SK-N-SH (cell line): Measurements from ENCODE around the gene YWHAE. TPM values are rescaled to one million over a fixed set of nuclear protein-coding genes. Genes with fewer than 3 reads are reported as not detected.
"Not testable (repeated sequence)": the region's sequence is repeated elsewhere in the genome, so short reads cannot be mapped to it uniquely, and the experiment has no call there.

Experiments used
- CTCF ChIA-PET: fragments of 300-600, 350-600 bp; formaldehyde crosslinking; extraction: SDS; loops from one replicate; lab custom pipeline; 2021; lab: Yijun Ruan, JAX
- POLR2A ChIA-PET: fragments of 350-600 bp; sonication (Branson Sonifier 250); formaldehyde crosslinking; extraction: SDS; loops from one replicate; lab custom pipeline; 2020; ENCODE audit warnings: antibody characterized with exemption, inconsistent platforms; lab: Yijun Ruan, JAX
- DNase-seq: peaks from one replicate; pipeline ENCODE4 v3.0.0; 2012
- H2AFZ ChIP-seq: fragments of 200-600 bp; sonication (generic); 2 replicates; pipeline ENCODE4 v1.8.1; 2016; ENCODE audit warnings: antibody characterized with exemption, mild to moderate bottlenecking, low read depth
- H3F3A ChIP-seq: fragments of 200-600 bp; sonication (generic); replicated peaks from 2 replicates; pipeline ENCODE3; 2016; ENCODE audit warnings: antibody characterized with exemption, mild to moderate bottlenecking; ENCODE audit not compliant: insufficient read depth
- H3K27ac ChIP-seq, 2 experiments: fragments of 200-500 bp in 1 of 2; fragments of 200-600 bp in 1 of 2; sonication (Bioruptor generic) in 1 of 2; sonication (generic), shearing (Covaris generic) in 1 of 2; 2 replicates each; pipeline versions ENCODE4 v1.5.1 to v1.6.1; 2014 to 2016; ENCODE audit warnings: low read depth in 2 of 2, inconsistent platforms in 1 of 2, low read length in 1 of 2, mild to moderate bottlenecking in 1 of 2, mixed read lengths in 1 of 2
- H3K27me3 ChIP-seq: fragments of 200-600 bp; sonication (generic), shearing (Covaris generic); 2 replicates; pipeline ENCODE4 v1.6.1; 2016; ENCODE audit warnings: mixed run types; ENCODE audit not compliant: insufficient read depth
- H3K36me3 ChIP-seq, 2 experiments: fragments of 200-500 bp in 1 of 2; fragments of 200-600 bp in 1 of 2; sonication (Bioruptor generic) in 1 of 2; sonication (generic) in 1 of 2; replicated peaks in 1 of 2; 2 replicates each; pipeline versions ENCODE3 to v1.5.1; 2014 to 2016; ENCODE audit warnings: low read length in 1 of 2, mild to moderate bottlenecking in 1 of 2; ENCODE audit not compliant: insufficient read depth in 2 of 2, control insufficient read depth in 1 of 2
- H3K4me1 ChIP-seq, 2 experiments: fragments of 200-500 bp in 1 of 2; fragments of 200-600 bp in 1 of 2; sonication (Bioruptor generic) in 1 of 2; sonication (generic), shearing (Covaris generic) in 1 of 2; 2 replicates each; pipeline versions ENCODE4 v1.5.1 to v1.6.1; 2014 to 2016; ENCODE audit warnings: low read depth in 1 of 2, low read length in 1 of 2, mixed run types in 1 of 2; ENCODE audit not compliant: insufficient read depth in 2 of 2, control insufficient read depth in 1 of 2
- H3K4me2 ChIP-seq: fragments of 200-600 bp; sonication (generic), shearing (Covaris generic); 2 replicates; pipeline ENCODE4 v1.6.1; 2017; ENCODE audit warnings: mixed run types
- H3K4me3 ChIP-seq, 2 experiments: fragments of 200-500 bp in 1 of 2; fragments of 200-600 bp in 1 of 2; sonication (Bioruptor generic) in 1 of 2; sonication (generic), shearing (Covaris generic) in 1 of 2; 2 replicates each; pipeline versions ENCODE4 v1.5.1 to v1.8.1; 2014 to 2016; ENCODE audit warnings: low read depth in 2 of 2, inconsistent platforms in 1 of 2, low read length in 1 of 2, mild to moderate bottlenecking in 1 of 2, mixed read lengths in 1 of 2, moderate library complexity in 1 of 2
- H3K79me2 ChIP-seq: fragments of 200-600 bp; sonication (generic); 2 replicates; pipeline ENCODE4 v1.8.1; 2017; ENCODE audit warnings: mild to moderate bottlenecking; ENCODE audit not compliant: insufficient read depth
- H3K9ac ChIP-seq: fragments of 200-600 bp; sonication (generic); 2 replicates; pipeline ENCODE4 v1.6.1; 2017; ENCODE audit warnings: mixed run types
- H3K9me2 ChIP-seq: fragments of 200-600 bp; sonication (generic); 2 replicates; pipeline ENCODE4 v1.6.1; 2017; ENCODE audit warnings: mixed run types
- H3K9me3 ChIP-seq: fragments of 200-600 bp; sonication (generic); 2 replicates; pipeline ENCODE4 v1.6.1; 2017; ENCODE audit warnings: mixed run types, mild to moderate bottlenecking, moderate library complexity
- H4K20me1 ChIP-seq: fragments of 200-600 bp; sonication (generic); 2 replicates; pipeline ENCODE4 v1.6.1; 2017; ENCODE audit warnings: mild to moderate bottlenecking, mixed run types; ENCODE audit not compliant: insufficient read depth
- CHD2 ChIP-seq: fragments of 150-350 bp; IDR thresholded peaks from 2 replicates; pipeline ENCODE4 v1.6.1; 2018; ENCODE audit warnings: low read length; ENCODE audit not compliant: partially characterized antibody
- FOSL2 ChIP-seq: IDR thresholded peaks from 2 replicates; pipeline ENCODE4 v1.4.0; 2012; ENCODE audit warnings: low read depth, mild to moderate bottlenecking, moderate library complexity, borderline replicate concordance
- FOXJ3 ChIP-seq: sonication (generic); formaldehyde crosslinking; IDR thresholded peaks from 2 replicates; pipeline ENCODE4 v1.5.1; 2020; ENCODE audit warnings: mild to moderate bottlenecking, missing genetic modification reagents
- GABPA ChIP-seq: IDR thresholded peaks from 2 replicates; pipeline ENCODE4 v1.4.0; 2012; ENCODE audit warnings: low read depth, mild to moderate bottlenecking
- GATA2 ChIP-seq: sonication (generic); formaldehyde crosslinking; IDR thresholded peaks from 2 replicates; pipeline ENCODE4 v1.5.0; 2020; ENCODE audit warnings: mild to moderate bottlenecking, missing genetic modification reagents
- NFIC ChIP-seq: IDR thresholded peaks from 2 replicates; pipeline ENCODE4 v1.4.0; 2012; ENCODE audit warnings: borderline replicate concordance
- RAD21 ChIP-seq: IDR thresholded peaks from 2 replicates; pipeline ENCODE4 v1.6.1; 2012; ENCODE audit warnings: mild to moderate bottlenecking, low read length
- RCOR1 ChIP-seq: fragments of 150-350 bp; IDR thresholded peaks from 2 replicates; pipeline ENCODE4 v1.6.1; 2017; ENCODE audit warnings: antibody characterized with exemption, low read length
- RFX5 ChIP-seq: IDR thresholded peaks from 2 replicates; pipeline ENCODE4 v1.6.1; 2012; ENCODE audit warnings: mild to moderate bottlenecking, improper control_type of control experiment, low read length
- SIN3A ChIP-seq: IDR thresholded peaks from 2 replicates; pipeline ENCODE4 v1.6.1; 2012; ENCODE audit warnings: low read depth, mild to moderate bottlenecking, low read length, moderate library complexity, borderline replicate concordance
- SMC3 ChIP-seq: IDR thresholded peaks from 2 replicates; pipeline ENCODE4 v1.6.1; 2012; ENCODE audit warnings: low read depth, low read length, improper control_type of control experiment
- TAF1 ChIP-seq: IDR thresholded peaks from 2 replicates; pipeline ENCODE4 v1.6.1; 2012; ENCODE audit warnings: low read depth, mild to moderate bottlenecking, low read length, moderate library complexity, borderline replicate concordance
- USF1 ChIP-seq: IDR thresholded peaks from 2 replicates; pipeline ENCODE4 v1.4.0; 2012; ENCODE audit warnings: low read depth, borderline replicate concordance
- USF2 ChIP-seq: fragments of 150-350 bp; IDR thresholded peaks from 2 replicates; pipeline ENCODE4 v1.6.1; 2017; ENCODE audit warnings: antibody characterized with exemption, low read length, low read depth, borderline replicate concordance
- YY1 ChIP-seq: IDR thresholded peaks from 2 replicates; pipeline ENCODE4 v1.4.0; 2012; ENCODE audit warnings: low read depth, mild to moderate bottlenecking
- WGBS: methylation state at CpG from one replicate; pipeline ENCODE4 v1.1.6; 2017; ENCODE audit warnings: low lambda C conversion rate; 5-methylcytosine and 5-hydroxymethylcytosine counted together
- polyA plus RNA-seq, 3 experiments: library from polyadenylated mRNA; depleted of rRNA; stranded (reverse); fragments of >200 nt; gene quantifications; 2 replicates each; pipeline ENCODE4 v1.2.3, GENCODE V29; 2012
- TF ChIP-seq, protein P1 (sequence below): fragments of 200-600 bp; sonication (generic); IDR thresholded peaks from 2 replicates; pipeline ENCODE4 v1.6.1; 2017; ENCODE audit warnings: antibody characterized with exemption, mild to moderate bottlenecking, moderate library complexity

The YWHAE gene
- polyA plus RNA-seq, 1 of the 3 experiments (the other 2 are of a cell fraction), result 1,023 TPM

GRCh38 chr17:1420981-1421380 lies 21.0 kb upstream of the YWHAE start:
- Histone ChIP-seq H3K27ac (no peak overlapping the region), H3K4me3 (no peak overlapping the region), H3F3A (peaks cover 53% of the 10 kb centered on the region), H3K79me2 (peaks cover 66% of the 10 kb centered on the region), H4K20me1 (peaks cover 49% of the 10 kb centered on the region), H3K9me2 (no peaks in the 10 kb centered on the region), H3K9me3 (no peaks in the 10 kb centered on the region), H3K9ac (no peak overlapping the region), H3K36me3 (peaks cover 14 to 42% of the 10 kb centered on the region in 2 experiments), H3K27me3 (no peaks in the 10 kb centered on the region), H3K4me2 (no peak overlapping the region), H2AFZ (no peak overlapping the region)
- CTCF ChIA-PET, result no interaction called here
- DNase-seq, result no peak
- POLR2A ChIA-PET, result no interaction called here
- no peak for TF ChIP-seq USF2
- TF ChIP-seq SMC3, result no peak
- no peak for TF ChIP-seq RAD21
- TF ChIP-seq GABPA, result no peak
- no peak for TF ChIP-seq FOSL2
- no peak for TF ChIP-seq NFIC
- TF ChIP-seq TAF1, result no peak
- no peak for TF ChIP-seq FOXJ3 (CRISPR knock-in tag)
- TF ChIP-seq GATA2 (CRISPR knock-in tag), result no peak
- TF ChIP-seq, protein P1, sequence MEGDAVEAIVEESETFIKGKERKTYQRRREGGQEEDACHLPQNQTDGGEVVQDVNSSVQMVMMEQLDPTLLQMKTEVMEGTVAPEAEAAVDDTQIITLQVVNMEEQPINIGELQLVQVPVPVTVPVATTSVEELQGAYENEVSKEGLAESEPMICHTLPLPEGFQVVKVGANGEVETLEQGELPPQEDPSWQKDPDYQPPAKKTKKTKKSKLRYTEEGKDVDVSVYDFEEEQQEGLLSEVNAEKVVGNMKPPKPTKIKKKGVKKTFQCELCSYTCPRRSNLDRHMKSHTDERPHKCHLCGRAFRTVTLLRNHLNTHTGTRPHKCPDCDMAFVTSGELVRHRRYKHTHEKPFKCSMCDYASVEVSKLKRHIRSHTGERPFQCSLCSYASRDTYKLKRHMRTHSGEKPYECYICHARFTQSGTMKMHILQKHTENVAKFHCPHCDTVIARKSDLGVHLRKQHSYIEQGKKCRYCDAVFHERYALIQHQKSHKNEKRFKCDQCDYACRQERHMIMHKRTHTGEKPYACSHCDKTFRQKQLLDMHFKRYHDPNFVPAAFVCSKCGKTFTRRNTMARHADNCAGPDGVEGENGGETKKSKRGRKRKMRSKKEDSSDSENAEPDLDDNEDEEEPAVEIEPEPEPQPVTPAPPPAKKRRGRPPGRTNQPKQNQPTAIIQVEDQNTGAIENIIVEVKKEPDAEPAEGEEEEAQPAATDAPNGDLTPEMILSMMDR, result no peak
- TF ChIP-seq, all 33 proteins: peak for 0
- peaks cover 0 to 21% of the 10 kb centered on the region in 2 experiments; a peak in 2 of 4 replicates for H3K4me1 ChIP-seq
- whole genome bisulfite sequencing, result 96% methylated on average over 2 of the region's 2 CpGs

- WGBS, result 98% methylated on average over 11 of the region's 11 CpGs
- Histone ChIP-seq H3K4me3 (no peak overlapping the region), H2AFZ (no peak overlapping the region), H3K36me3 (peaks cover 14 to 35% of the 10 kb centered on the region in 2 experiments), H3K79me2 (peaks cover 58% of the 10 kb centered on the region), H3K9me3 (no peaks in the 10 kb centered on the region), H3K27me3 (no peaks in the 10 kb centered on the region), H3K9me2 (no peaks in the 10 kb centered on the region), H4K20me1 (peaks cover 41% of the 10 kb centered on the region), H3K4me1 (peaks cover 0 to 21% of the 10 kb centered on the region in 2 experiments; a peak in 2 of 4 replicates), H3F3A (peaks cover 45% of the 10 kb centered on the region), H3K9ac (no peak overlapping the region), H3K27ac (no peak overlapping the region), H3K4me2 (no peak overlapping the region)
- no peak for TF ChIP-seq GATA2 (CRISPR knock-in tag)
- no peak for TF ChIP-seq USF1
- TF ChIP-seq YY1, result no peak
- no peak for TF ChIP-seq RCOR1
- TF ChIP-seq SIN3A, result no peak
- no peak for TF ChIP-seq RFX5
- TF ChIP-seq CHD2, result no peak
- TF ChIP-seq TAF1, result no peak
- no peak for DNase-seq
- CTCF ChIA-PET, result interaction anchor here (0.9 kb wide), 1 partner anchor 55 kb away, joined by 5 read pairs; no protein-coding TSS in a partner anchor
- POLR2A ChIA-PET, result no interaction called here
Measured at GRCh38 chr17:1420163-1420562, 20.1 kb upstream of the YWHAE start.

DNA sequence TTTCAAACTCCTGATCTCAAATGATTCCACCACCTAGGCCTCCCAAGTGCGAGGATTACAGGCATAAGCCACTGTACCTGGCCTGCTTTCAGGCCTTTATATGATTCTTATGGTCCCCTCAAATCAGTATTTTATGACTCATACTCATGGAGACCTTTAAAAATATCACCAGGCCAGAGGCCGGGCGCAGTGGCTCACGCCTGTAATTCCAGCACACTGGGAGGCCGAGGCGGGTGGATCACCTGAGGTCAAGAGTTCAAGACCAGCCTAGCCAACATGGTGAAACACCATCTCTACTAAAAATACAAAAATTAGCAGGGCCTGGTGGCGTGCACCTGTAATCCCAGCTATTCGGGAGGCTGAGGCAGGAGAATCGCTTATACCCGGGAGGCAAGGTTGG lies 18.5 kb upstream of the YWHAE start:
- H3F3A ChIP-seq, result peaks cover 30% of the 10 kb centered on the region
- peaks cover 25% of the 10 kb centered on the region for H4K20me1 ChIP-seq
- H3K36me3 ChIP-seq, result peaks cover 14 to 30% of the 10 kb centered on the region in 2 experiments
- H3K4me1 ChIP-seq, result peaks cover 0 to 14% of the 10 kb centered on the region in 2 experiments; a peak in 2 of 4 replicates
- H3K27me3 ChIP-seq, H3K9me3 ChIP-seq, CTCF ChIA-PET, H3K27ac ChIP-seq, H3K4me3 ChIP-seq, H3K9ac ChIP-seq, DNase-seq, H3K9me2 ChIP-seq, H2AFZ ChIP-seq, POLR2A ChIA-PET, H3K4me2 ChIP-seq: not testable (repeated sequence)
- H3K79me2 ChIP-seq, result peaks cover 41% of the 10 kb centered on the region
- 96% methylated on average over 10 of the region's 10 CpGs for WGBS
